Erythroblast (primary cell): ENCODE measurements around the gene TMPRSS2.

Experiments used
- GATA1 ChIP-seq: IDR thresholded peaks from 2 replicates; pipeline ENCODE4 v1.6.1; 2011; ENCODE audit warnings: low read depth, mild to moderate bottlenecking, control low read depth, low read length, moderate library complexity
- POLR2A ChIP-seq: IDR thresholded peaks from 2 replicates; pipeline ENCODE4 v1.6.1; 2011; ENCODE audit warnings: mild to moderate bottlenecking, low read length

DNA sequence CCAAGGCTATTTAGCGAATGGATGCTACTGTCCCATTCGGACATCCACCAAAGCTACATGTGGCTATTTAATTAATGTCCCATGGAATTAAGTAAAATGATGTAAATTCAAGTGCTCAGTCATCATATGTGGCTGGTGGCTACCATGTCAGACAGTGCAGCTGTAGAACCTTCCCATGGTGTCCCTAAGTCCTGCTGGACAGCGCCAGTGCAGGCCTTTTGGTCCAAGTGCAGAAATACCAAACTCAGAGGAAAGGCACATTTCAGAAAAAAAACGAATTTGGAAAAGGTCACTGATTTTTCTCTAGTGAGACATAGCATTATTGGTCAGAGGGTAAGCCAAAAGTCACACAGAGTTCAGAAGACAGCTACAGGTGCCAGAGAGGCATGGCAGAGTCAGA lies 17.6 kb downstream of the TMPRSS2 start:
- TF ChIP-seq POLR2A (no peak), GATA1 (no peak)
